GM21381 (cell line): ENCODE data around the gene ACYP2.
"Not testable (repeated sequence)": the region's sequence is repeated elsewhere in the genome, so short reads cannot be mapped to it uniquely, and the experiment has no call there.

Experiments used
- ATAC-seq: cut with Tn5 transposase; IDR thresholded peaks from one replicate; pipeline ENCODE4 v1.9.1; 2021; ENCODE audit warnings: mild to moderate bottlenecking, moderate library complexity; ENCODE audit not compliant: unreplicated experiment

ACYP2 gene

DNA sequence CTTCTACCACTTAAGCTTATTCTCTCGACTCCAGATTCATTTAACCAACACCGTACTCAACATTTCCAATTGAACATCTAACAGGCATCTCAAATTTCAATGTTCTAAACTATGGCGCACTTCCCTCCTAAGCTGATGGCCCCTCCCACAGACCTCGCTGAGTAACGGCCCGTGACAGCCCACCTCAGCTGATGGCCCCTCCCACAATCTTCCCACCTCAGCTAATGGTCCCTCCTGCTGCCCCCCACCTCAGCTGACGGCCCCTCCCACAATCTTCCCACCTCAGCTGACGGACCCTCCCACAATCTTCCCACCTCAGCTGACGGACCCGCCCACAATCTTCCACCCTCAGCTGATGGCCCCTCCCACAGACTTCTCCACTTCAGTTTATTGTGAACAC is 197.7 kb downstream of the ACYP2 start:
- no peak for ATAC-seq

DNA sequence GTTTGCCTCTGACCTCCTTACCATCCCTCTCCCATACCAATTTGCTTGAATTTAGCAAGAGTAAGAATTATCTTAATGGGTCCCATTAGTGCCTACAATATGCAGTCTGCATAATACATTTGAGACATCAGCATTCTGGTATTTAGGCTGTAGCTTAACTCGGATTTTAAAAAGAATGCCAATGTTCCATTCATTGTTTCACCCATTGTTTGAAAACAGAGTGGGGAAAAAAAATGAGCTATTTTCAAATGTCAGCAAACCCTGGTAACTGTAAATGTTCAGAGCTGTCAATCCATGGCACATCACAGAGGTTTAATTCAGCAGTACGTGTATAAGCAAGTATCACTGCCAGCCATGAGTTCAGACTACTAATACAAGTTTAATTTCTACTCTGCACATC is 202.6 kb downstream of the ACYP2 start:
- no peak for ATAC-seq

- ATAC-seq: no peak
Observed at GRCh38 chr2:54318821-54319220, 203.4 kb downstream of the ACYP2 start.

DNA sequence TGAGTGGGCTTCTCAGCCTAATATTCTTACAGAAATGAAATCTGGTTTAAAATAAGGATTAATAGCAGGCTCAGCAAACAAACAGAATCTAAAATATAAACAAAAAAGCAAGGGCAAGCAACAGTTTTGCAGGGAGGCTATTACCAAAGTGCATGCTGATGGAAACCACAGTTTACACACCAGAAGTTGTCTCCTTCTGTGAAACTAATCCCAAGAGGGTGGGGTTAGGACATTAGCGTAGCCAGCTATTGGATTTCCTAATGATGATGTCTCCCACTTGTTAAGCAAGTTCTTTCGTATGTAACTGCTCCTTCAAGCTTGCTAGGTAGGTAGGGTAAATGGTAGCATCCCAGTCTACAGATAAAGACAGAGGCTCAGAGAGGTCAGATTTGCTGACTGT is 205.6 kb downstream of the ACYP2 start:
- ATAC-seq: no peak

- not testable (repeated sequence) for ATAC-seq
Observed at GRCh38 chr2:54324517-54324916, 209.1 kb downstream of the ACYP2 start.

DNA sequence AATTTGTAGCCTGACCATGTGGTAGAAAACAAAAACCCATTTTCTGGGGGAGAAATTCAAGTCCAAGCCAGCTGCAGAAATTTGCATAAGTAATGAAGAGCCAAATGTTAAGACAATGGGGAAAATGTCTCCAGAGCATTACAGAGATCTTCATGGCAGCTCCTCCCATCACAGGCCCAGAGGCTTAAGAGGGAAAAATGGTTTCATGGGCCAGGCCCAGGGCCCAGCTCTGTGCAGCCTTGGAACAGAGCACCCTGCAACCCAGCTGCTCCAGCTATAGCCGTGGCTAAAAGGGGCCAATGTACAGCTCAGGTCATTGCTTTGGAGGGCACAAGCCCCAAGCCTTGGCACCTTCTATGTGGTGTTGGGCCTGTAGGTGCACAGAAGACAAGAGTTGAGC is 209.7 kb downstream of the ACYP2 start:
- no peak for ATAC-seq

GRCh38 chr2:54329482-54330161 is 214.2 kb downstream of the ACYP2 start:
- ATAC-seq: no peak

DNA sequence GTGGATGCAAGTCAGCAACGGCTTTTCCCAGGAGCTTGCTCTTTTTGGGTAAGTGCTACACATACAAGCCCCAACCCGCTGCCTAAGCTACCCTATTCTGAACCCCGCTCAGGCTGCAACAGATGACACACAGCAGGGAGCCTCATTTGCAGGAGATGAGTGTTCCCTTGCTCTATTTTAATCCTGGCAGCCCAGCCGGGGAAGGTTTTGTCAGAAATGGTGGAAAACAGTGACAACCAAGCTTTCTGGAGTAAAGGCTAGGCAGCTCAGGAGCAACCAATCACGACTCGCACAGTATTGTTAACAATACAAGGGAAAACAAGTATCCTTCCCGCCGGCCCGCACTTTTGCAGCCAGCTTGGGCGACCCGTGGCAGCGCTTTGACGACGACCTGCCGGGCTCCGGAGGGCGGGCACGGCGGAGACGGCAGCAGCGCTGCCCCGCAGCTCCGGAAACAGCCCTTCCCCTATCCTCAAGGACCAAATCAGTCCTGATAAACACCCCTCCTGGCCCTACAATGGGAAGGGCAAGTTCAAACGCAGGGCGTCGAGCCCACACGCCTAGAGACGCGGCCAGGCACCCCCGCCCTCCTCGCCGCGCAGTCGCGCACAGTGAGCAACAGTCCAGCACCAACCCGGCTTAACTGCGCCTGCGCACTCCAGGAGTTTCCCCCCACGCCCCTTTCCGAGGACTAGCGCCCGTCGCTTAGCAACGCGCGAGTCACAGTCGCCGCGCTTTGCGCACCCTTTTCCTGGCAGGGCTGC is 214.9 kb downstream of the ACYP2 start:
- peak; percentile 98 for ATAC-seq

- ATAC-seq: no peak
Observed at GRCh38 chr2:54330926-54331835, 215.8 kb downstream of the ACYP2 start.

DNA sequence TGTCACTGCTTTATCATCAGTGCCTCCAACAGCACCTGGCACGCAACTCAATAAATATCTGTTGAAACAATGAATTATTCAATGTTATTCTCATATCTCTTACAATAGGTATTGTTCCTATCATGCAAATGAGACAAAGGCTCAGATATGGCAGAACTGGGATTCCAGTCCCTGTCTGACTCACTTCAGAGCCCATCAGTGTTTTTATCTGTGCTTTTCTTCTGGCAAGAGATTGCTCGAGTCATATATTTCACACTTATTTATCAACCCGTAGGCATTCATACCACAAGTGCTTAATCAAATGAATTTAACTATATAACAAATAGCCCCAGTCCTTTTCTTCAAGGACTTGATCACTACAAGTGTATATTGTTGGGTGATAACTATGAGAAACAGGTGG is 217.0 kb downstream of the ACYP2 start:
- no peak for ATAC-seq

- ATAC-seq: no peak
Observed at GRCh38 chr2:54336136-54336976, 220.9 kb downstream of the ACYP2 start.

DNA sequence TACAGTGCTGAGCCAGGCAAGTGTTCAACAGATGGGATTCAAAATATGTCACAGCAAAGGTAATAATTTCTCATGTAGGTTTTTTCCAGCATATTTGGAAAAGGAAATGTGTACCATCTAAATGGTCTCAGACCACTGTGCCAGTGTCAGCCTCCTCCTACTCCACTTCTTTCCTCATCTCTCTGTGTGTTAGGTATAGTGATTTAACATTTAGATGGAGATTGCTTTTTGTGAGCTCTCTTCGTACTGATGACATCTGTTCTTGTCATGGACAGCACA is 221.5 kb downstream of the ACYP2 start:
- ATAC-seq: no peak

- no peak for ATAC-seq
Observed at GRCh38 chr2:54341656-54342055, 226.2 kb downstream of the ACYP2 start.

- no peak for ATAC-seq
Observed at GRCh38 chr2:54342603-54343002, 227.2 kb downstream of the ACYP2 start.

- no peak for ATAC-seq
Observed at GRCh38 chr2:54347622-54348021, 232.2 kb downstream of the ACYP2 start.

GRCh38 chr2:54348646-54349045 is 233.2 kb downstream of the ACYP2 start:
- no peak for ATAC-seq

DNA sequence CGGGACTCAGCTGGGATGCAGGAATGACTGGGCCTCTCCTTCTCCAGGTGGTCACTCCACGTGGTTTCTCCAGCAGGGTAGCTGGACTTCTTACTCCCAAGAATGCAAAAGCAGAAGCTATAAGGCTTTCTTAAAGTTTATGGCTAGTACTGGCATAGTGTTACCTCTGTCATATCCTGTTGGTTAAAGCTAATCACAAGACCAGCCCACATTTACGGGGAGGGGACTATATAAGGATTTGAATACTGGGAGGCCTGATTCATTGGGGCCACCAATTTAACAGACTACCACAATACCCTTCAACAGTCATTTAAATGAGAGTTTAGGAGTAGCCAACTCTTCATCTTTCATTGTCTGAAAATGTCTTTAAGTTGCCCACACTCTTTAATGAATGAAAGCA is 235.0 kb downstream of the ACYP2 start:
- no peak for ATAC-seq

GRCh38 chr2:54353216-54353615 is 237.8 kb downstream of the ACYP2 start:
- no peak for ATAC-seq
